B cell (primary cell): Measurements from ENCODE around the gene ATP9A. TPM values are rescaled to one million over a fixed set of nuclear protein-coding genes. Genes with fewer than 3 reads are reported as not detected.

ENCODE experiments used
- ATAC-seq: fragments of 200-7000 bp; cut with Tn5 transposase; one replicate; pipeline ENCODE4 v1.10.0; 2021; ENCODE audit warnings: low read depth, mild to moderate bottlenecking, moderate number of reproducible peaks, moderate library complexity
- CTCF ChIA-PET: fragments of 350-600 bp; sonication (Branson Sonifier 250); formaldehyde crosslinking; loops from one replicate; lab custom pipeline; 2021; ENCODE audit warnings: antibody characterized with exemption, inconsistent platforms; lab: Charles Lee
- POLR2A ChIA-PET: fragments of 350-600 bp; sonication (Branson Sonifier 250); formaldehyde crosslinking; loops from one replicate; lab custom pipeline; 2021; ENCODE audit warnings: antibody characterized with exemption; lab: Charles Lee
- DNase-seq: peaks from one replicate; pipeline ENCODE4 v3.0.0; 2013
- H2AFZ ChIP-seq: 2 replicates; pipeline ENCODE4 v1.6.1; 2012; ENCODE audit warnings: mild to moderate bottlenecking, low read depth, low read length; ENCODE audit not compliant: insufficient read depth, poor library complexity, severe bottlenecking
- H3K27ac ChIP-seq, 2 donors: 1 replicate in 1 of 2; 2 replicates in 1 of 2; pipeline ENCODE4 v1.5.1; 2012 to 2013; ENCODE audit warnings: low read length in 2 of 2, mild to moderate bottlenecking in 2 of 2, moderate library complexity in 1 of 2
- H3K27me3 ChIP-seq, 4 experiments: fragments of 200-600 bp in 1 of 4; sonication (generic) in 1 of 4; replicated peaks in 1 of 4; 1 replicate in 2 of 4; 2 replicates in 2 of 4; pipeline versions ENCODE4 v1.6.1 to v1.7.0; 2013 to 2016; ENCODE audit warnings: low read length in 3 of 4, mild to moderate bottlenecking in 2 of 4, mixed read lengths in 1 of 4, moderate library complexity in 1 of 4; ENCODE audit not compliant: insufficient read depth in 4 of 4, control insufficient read depth in 3 of 4; ENCODE audit errors: control extremely low read depth in 1 of 4
- H3K36me3 ChIP-seq, 2 experiments: replicated peaks in 1 of 2; 1 replicate in 1 of 2; 2 replicates in 1 of 2; pipeline versions ENCODE4 v1.6.1 to v1.7.1; 2013; ENCODE audit warnings: low read length in 1 of 2; ENCODE audit not compliant: insufficient read depth in 2 of 2, control insufficient read depth in 1 of 2; ENCODE audit errors: control extremely low read depth in 1 of 2, extremely low read depth in 1 of 2
- H3K4me1 ChIP-seq, 2 donors: fragments of 200-600 bp in 1 of 2; sonication (generic) in 1 of 2; 1 replicate in 1 of 2; 2 replicates in 1 of 2; pipeline versions ENCODE4 v1.5.1 to v1.6.1; 2013 to 2017; ENCODE audit warnings: low read length in 2 of 2; ENCODE audit not compliant: control insufficient read depth in 2 of 2, insufficient read depth in 2 of 2
- H3K4me2 ChIP-seq: replicated peaks from 2 replicates; pipeline ENCODE3; 2012; ENCODE audit warnings: mild to moderate bottlenecking, low read depth, low read length; ENCODE audit not compliant: poor library complexity, severe bottlenecking
- H3K4me3 ChIP-seq, 5 experiments: fragments of 200-600 bp in 1 of 5; sonication (generic) in 1 of 5; 1 replicate in 3 of 5; 2 replicates in 2 of 5; pipeline versions ENCODE4 v1.5.1 to v1.7.0; 2011 to 2016; ENCODE audit warnings: low read length in 4 of 5, mild to moderate bottlenecking in 4 of 5, low read depth in 2 of 5, control low read depth in 1 of 5, moderate library complexity in 1 of 5; ENCODE audit not compliant: insufficient read depth in 1 of 5; ENCODE audit errors: control extremely low read depth in 1 of 5, extremely low read depth in 1 of 5
- H3K79me2 ChIP-seq: fragments of 200-600 bp; sonication (generic); one replicate; pipeline ENCODE4 v1.6.0; 2016; ENCODE audit warnings: low read length; ENCODE audit not compliant: control insufficient read depth, insufficient read depth
- H3K9ac ChIP-seq: fragments of 200-600 bp; sonication (generic); 2 replicates; pipeline ENCODE4 v1.6.1; 2017; ENCODE audit warnings: mild to moderate bottlenecking, low read length, moderate library complexity
- H3K9me3 ChIP-seq, 3 donors: one replicate each; pipeline versions ENCODE4 v1.6.1 to v1.7.1; 2013; ENCODE audit warnings: low read length in 2 of 3; ENCODE audit not compliant: control insufficient read depth in 2 of 3, insufficient read depth in 1 of 3; ENCODE audit errors: control extremely low read depth in 1 of 3
- H4K20me1 ChIP-seq: 2 replicates; pipeline ENCODE4 v1.6.0; 2012; ENCODE audit warnings: mild to moderate bottlenecking, low read length; ENCODE audit not compliant: insufficient read depth, control insufficient read depth, poor library complexity, severe bottlenecking
- H3K27ac Mint-ChIP-seq: one replicate; pipeline ENCODE4 v1.8.0; 2021; ENCODE audit warnings: mixed read lengths
- H3K27me3 Mint-ChIP-seq: one replicate; pipeline ENCODE4 v1.8.0; 2021; ENCODE audit warnings: mixed read lengths
- H3K4me1 Mint-ChIP-seq: one replicate; pipeline ENCODE4 v1.8.0; 2021; ENCODE audit warnings: mixed read lengths
- H3K4me3 Mint-ChIP-seq: one replicate; pipeline ENCODE4 v1.8.0; 2021; ENCODE audit warnings: mixed read lengths
- H3K9me3 Mint-ChIP-seq: one replicate; pipeline ENCODE4 v1.8.0; 2022; ENCODE audit warnings: mixed read lengths; ENCODE audit not compliant: insufficient read depth
- EZH2 ChIP-seq: IDR thresholded peaks from 2 replicates; pipeline ENCODE4 v1.6.1; 2012; ENCODE audit warnings: borderline replicate concordance, low read depth, mild to moderate bottlenecking, moderate library complexity, low read length; ENCODE audit not compliant: insufficient read depth, poor library complexity, severe bottlenecking
- WGBS: methylation state at CpG from one replicate; pipeline ENCODE4 v1.1.5; 2013; ENCODE audit warnings: missing lambda C conversion rate; ENCODE audit not compliant: insufficient coverage; 5-methylcytosine and 5-hydroxymethylcytosine counted together
- intact Hi-C: fragments of 100-400 bp; cut with micrococcal nuclease; formaldehyde crosslinking; loops from one replicate; pipeline ENCODE4 v1.10.0; 2022
- polyA plus RNA-seq: library from polyadenylated mRNA; depleted of rRNA; stranded (reverse); fragments of >200 nt; gene quantifications from 2 replicates; pipeline ENCODE4 v1.2.3, GENCODE V29; 2012
- total RNA-seq, 2 donors: library from RNA; stranded (reverse); fragments of 120-200 nt in 1 of 2; gene quantifications; 1 replicate in 1 of 2; 2 replicates in 1 of 2; pipeline versions ENCODE4 v1.2.3 to v1.2.4, GENCODE V29; 2013 to 2022
- TF ChIP-seq, protein P1 (sequence below): fragments of 200-600 bp; IDR thresholded peaks from one replicate; pipeline ENCODE4 v1.8.0; 2022; ENCODE audit warnings: antibody characterized with exemption, mild to moderate bottlenecking

ATP9A gene
- total and polyA plus RNA-seq, 2 donors (not counting 1 experiment from before 2014, with no cell fraction given): 0.13 to 0.22 TPM

- Mint-ChIP-seq H3K27ac (no peak overlapping the region), H3K27me3 (peaks cover 9% of the 10 kb centered on the region), H3K4me1 (no peaks in the 10 kb centered on the region), H3K9me3 (no peaks in the 10 kb centered on the region), H3K4me3 (no peak overlapping the region)
- intact Hi-C loops: no loop called here
- no peaks in the 10 kb centered on the region for H3K4me1 ChIP-seq
- no peak for ATAC-seq
- no peak overlapping the region for H3K9ac ChIP-seq
- no peak for TF ChIP-seq EZH2
- TF ChIP-seq, protein P1, sequence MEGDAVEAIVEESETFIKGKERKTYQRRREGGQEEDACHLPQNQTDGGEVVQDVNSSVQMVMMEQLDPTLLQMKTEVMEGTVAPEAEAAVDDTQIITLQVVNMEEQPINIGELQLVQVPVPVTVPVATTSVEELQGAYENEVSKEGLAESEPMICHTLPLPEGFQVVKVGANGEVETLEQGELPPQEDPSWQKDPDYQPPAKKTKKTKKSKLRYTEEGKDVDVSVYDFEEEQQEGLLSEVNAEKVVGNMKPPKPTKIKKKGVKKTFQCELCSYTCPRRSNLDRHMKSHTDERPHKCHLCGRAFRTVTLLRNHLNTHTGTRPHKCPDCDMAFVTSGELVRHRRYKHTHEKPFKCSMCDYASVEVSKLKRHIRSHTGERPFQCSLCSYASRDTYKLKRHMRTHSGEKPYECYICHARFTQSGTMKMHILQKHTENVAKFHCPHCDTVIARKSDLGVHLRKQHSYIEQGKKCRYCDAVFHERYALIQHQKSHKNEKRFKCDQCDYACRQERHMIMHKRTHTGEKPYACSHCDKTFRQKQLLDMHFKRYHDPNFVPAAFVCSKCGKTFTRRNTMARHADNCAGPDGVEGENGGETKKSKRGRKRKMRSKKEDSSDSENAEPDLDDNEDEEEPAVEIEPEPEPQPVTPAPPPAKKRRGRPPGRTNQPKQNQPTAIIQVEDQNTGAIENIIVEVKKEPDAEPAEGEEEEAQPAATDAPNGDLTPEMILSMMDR: no peak
- H3K4me2 ChIP-seq: no peak overlapping the region
- no peak overlapping the region for H3K27ac ChIP-seq
- POLR2A ChIA-PET: no interaction called here
- H3K9me3 ChIP-seq: no peaks in the 10 kb centered on the region
- no peak for DNase-seq
- no peaks in the 10 kb centered on the region for H3K36me3 ChIP-seq
- no peak overlapping the region for H3K4me3 ChIP-seq
- WGBS: 90% methylated on average over 13 of the region's 13 CpGs
- H3K27me3 ChIP-seq: no peaks in the 10 kb centered on the region
- no peaks in the 10 kb centered on the region for H4K20me1 ChIP-seq
- H3K79me2 ChIP-seq: no peaks in the 10 kb centered on the region
- H2AFZ ChIP-seq: no peak overlapping the region
- CTCF ChIA-PET: no interaction called here
Observed at GRCh38 chr20:51729771-51730170, 38.4 kb downstream of the ATP9A start.

DNA sequence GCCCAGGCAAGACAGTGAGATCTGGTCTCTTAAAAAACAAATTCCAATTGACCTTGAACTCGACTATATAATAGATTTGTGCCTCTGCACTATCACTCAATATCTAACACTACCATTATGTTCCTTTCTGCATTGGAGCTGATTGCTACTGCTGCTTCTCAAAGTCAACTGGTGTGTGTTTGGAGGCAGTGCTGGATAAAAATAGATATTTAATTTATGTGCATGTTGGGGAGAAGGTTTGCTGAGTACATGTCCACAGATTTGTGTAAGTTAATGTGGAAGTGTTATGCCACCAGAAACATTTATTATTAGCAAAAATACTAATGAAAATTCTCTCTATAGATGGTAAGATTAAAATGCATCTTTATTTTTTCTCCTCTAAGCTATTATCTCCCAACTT is 39.5 kb downstream of the ATP9A start:
- H3K4me1 ChIP-seq: no peaks in the 10 kb centered on the region
- no peak overlapping the region for H3K9ac ChIP-seq
- H3K27me3 ChIP-seq: no peaks in the 10 kb centered on the region
- H3K9me3 ChIP-seq: no peaks in the 10 kb centered on the region
- WGBS: no CpG with 5 or more reads among the region's 1 CpG
- no peaks in the 10 kb centered on the region for H3K4me1 Mint-ChIP-seq
- no peaks in the 10 kb centered on the region for H4K20me1 ChIP-seq
- no peak overlapping the region for H3K4me3 Mint-ChIP-seq
- H3K27ac ChIP-seq: no peak overlapping the region
- intact Hi-C loops: no loop called here
- peaks cover 13% of the 10 kb centered on the region for H3K27me3 Mint-ChIP-seq
- H3K4me3 ChIP-seq: no peak overlapping the region
- H2AFZ ChIP-seq: no peak overlapping the region
- no peak for TF ChIP-seq EZH2
- TF ChIP-seq, protein P1: no peak
- ChIA-PET POLR2A (no interaction called here), CTCF (no interaction called here)
- no peaks in the 10 kb centered on the region for H3K9me3 Mint-ChIP-seq
- no peaks in the 10 kb centered on the region for H3K36me3 ChIP-seq
- no peaks in the 10 kb centered on the region for H3K79me2 ChIP-seq
- H3K27ac Mint-ChIP-seq: no peak overlapping the region
- no peak overlapping the region for H3K4me2 ChIP-seq
- ATAC-seq (no peak), DNase-seq (no peak)
